Upper lobe of left lung (tissue), 4 donors: ENCODE results near the gene SOX14.

Experiments
- CTCF ChIP-seq, 6 experiments: fragments of 450-650 bp in 4 of 6; fragments of 200-600 bp in 2 of 6; sonication (generic) in 2 of 6; IDR thresholded peaks; one replicate each; pipeline ENCODE4 v1.5.1; 2016 to 2019; ENCODE audit warnings: antibody characterized with exemption in 6 of 6
- POLR2A ChIP-seq, 4 donors: fragments of 450-650 bp; IDR thresholded peaks; one replicate each; pipeline ENCODE4 v1.5.1; 2016 to 2017; ENCODE audit warnings: antibody characterized with exemption in 4 of 4, mild to moderate bottlenecking in 2 of 4
- POLR2AphosphoS5 ChIP-seq, 2 donors: sonication (generic); formaldehyde crosslinking; IDR thresholded peaks; one replicate each; pipeline ENCODE4 v1.5.1; 2017; ENCODE audit warnings: antibody characterized with exemption in 2 of 2

GRCh38 chr3:137714551-137714950 is 49.6 kb upstream of the SOX14 start:
- TF ChIP-seq POLR2AphosphoS5 (IDR thresholded peaks at IDR 0.05) (no peak), CTCF (IDR thresholded peaks at IDR 0.05) (no peak), POLR2A (IDR thresholded peaks at IDR 0.05) (no peak)
